ENCODE measurements around the gene ELOVL2.

ELOVL2 gene

GRCh38 chr6:10947966-10948365, 96.1 kb downstream of the ELOVL2 start:
- Mint-ChIP-seq H3K27me3 (ENCODE audit: low read depth) (no peaks in the 10 kb centered on the region), H3K9me3 (no peaks in the 10 kb centered on the region), H3K27ac (no peak overlapping the region), H3K4me1 (no peaks in the 10 kb centered on the region), H3K4me3 (no peak overlapping the region), H3K36me3 (ENCODE audit: low read depth) (peaks cover 8% of the 10 kb centered on the region)
- no peak for TF ChIP-seq CTCF (IDR thresholded peaks at IDR 0.05; ENCODE audit: unreplicated experiment in 3 of 3)

GRCh38 chr6:10945845-10946244, 98.3 kb downstream of the ELOVL2 start:
- H3K36me3 Mint-ChIP-seq (ENCODE audit: low read depth): peaks cover 15% of the 10 kb centered on the region
- no peak overlapping the region for H3K27ac Mint-ChIP-seq
- no peak overlapping the region for H3K4me3 Mint-ChIP-seq
- H3K9me3 Mint-ChIP-seq: no peaks in the 10 kb centered on the region
- no peaks in the 10 kb centered on the region for H3K27me3 Mint-ChIP-seq (ENCODE audit: low read depth)
- H3K4me1 Mint-ChIP-seq: no peaks in the 10 kb centered on the region
- no peak for TF ChIP-seq CTCF (IDR thresholded peaks at IDR 0.05; ENCODE audit: unreplicated experiment in 3 of 3)

GRCh38 chr6:10939840-10940239, 104.3 kb downstream of the ELOVL2 start:
- Mint-ChIP-seq H3K27me3 (ENCODE audit: low read depth) (no peaks in the 10 kb centered on the region), H3K9me3 (peaks cover 7% of the 10 kb centered on the region), H3K4me3 (no peak overlapping the region), H3K27ac (no peak overlapping the region), H3K36me3 (ENCODE audit: low read depth) (peaks cover 46% of the 10 kb centered on the region), H3K4me1 (no peaks in the 10 kb centered on the region)
- no peak for TF ChIP-seq CTCF (IDR thresholded peaks at IDR 0.05; ENCODE audit: unreplicated experiment in 3 of 3)

GRCh38 chr6:10933126-10933525, 111.0 kb downstream of the ELOVL2 start:
- Mint-ChIP-seq H3K4me3 (no peak overlapping the region), H3K36me3 (ENCODE audit: low read depth) (peaks cover 47% of the 10 kb centered on the region), H3K27me3 (ENCODE audit: low read depth) (no peaks in the 10 kb centered on the region), H3K9me3 (peaks cover 4% of the 10 kb centered on the region), H3K27ac (no peak overlapping the region), H3K4me1 (no peaks in the 10 kb centered on the region)
- TF ChIP-seq CTCF (IDR thresholded peaks at IDR 0.05; ENCODE audit: unreplicated experiment in 3 of 3): no peak
